Loucy (cell line): ENCODE results near the gene CDC23.
A peak's percentile ranks its signal among the peaks of the same experiment; 100 is the strongest.

ENCODE experiments used
- H2AFZ ChIP-seq: fragments of 200-600 bp; sonication (generic); 2 replicates; pipeline ENCODE4 v1.6.0; 2016; ENCODE audit warnings: antibody characterized with exemption, mild to moderate bottlenecking, low read length, moderate library complexity
- H3F3A ChIP-seq: fragments of 200-600 bp; 2 replicates; pipeline ENCODE4 v1.6.0; 2016; ENCODE audit warnings: antibody characterized with exemption, low read depth, mild to moderate bottlenecking
- H3K27me3 ChIP-seq: fragments of 200-600 bp; sonication (generic); 2 replicates; pipeline ENCODE4 v1.6.1; 2014; ENCODE audit warnings: low read length, mild to moderate bottlenecking; ENCODE audit not compliant: insufficient read depth, poor library complexity, severe bottlenecking
- H3K36me3 ChIP-seq: fragments of 200-600 bp; sonication (generic); 2 replicates; pipeline ENCODE4 v1.6.1; 2016; ENCODE audit warnings: low read length; ENCODE audit not compliant: insufficient read depth
- H3K4me1 ChIP-seq: fragments of 200-600 bp; sonication (generic); 2 replicates; pipeline ENCODE4 v1.5.1; 2014; ENCODE audit warnings: low read length, mild to moderate bottlenecking; ENCODE audit not compliant: insufficient read depth, poor library complexity, severe bottlenecking
- H3K4me2 ChIP-seq: fragments of 200-600 bp; sonication (generic); 2 replicates; pipeline ENCODE4 v1.6.0; 2014; ENCODE audit warnings: antibody characterized with exemption, low read length, low read depth, mild to moderate bottlenecking; ENCODE audit not compliant: poor library complexity, severe bottlenecking
- H3K4me3 ChIP-seq: fragments of 200-600 bp; sonication (generic); 2 replicates; pipeline ENCODE4 v1.5.1; 2014; ENCODE audit warnings: low read length, mild to moderate bottlenecking, mixed read lengths; ENCODE audit not compliant: poor library complexity, severe bottlenecking
- H3K79me2 ChIP-seq: fragments of 200-600 bp; sonication (generic); 2 replicates; pipeline ENCODE4 v1.6.1; 2014; ENCODE audit warnings: low read length; ENCODE audit not compliant: insufficient read depth
- H3K9ac ChIP-seq: fragments of 200-600 bp; sonication (generic); 2 replicates; pipeline ENCODE4 v1.6.0; 2014; ENCODE audit warnings: mild to moderate bottlenecking, low read depth, low read length, moderate library complexity; ENCODE audit not compliant: poor library complexity, severe bottlenecking
- H3K9me2 ChIP-seq: fragments of 200-600 bp; sonication (generic); replicated peaks from 2 replicates; pipeline ENCODE4 v1.6.1; 2016; ENCODE audit warnings: low read depth, low read length, mixed read lengths
- H3K9me3 ChIP-seq: fragments of 200-600 bp; sonication (generic); 2 replicates; pipeline ENCODE4 v1.6.1; 2014; ENCODE audit warnings: mild to moderate bottlenecking, antibody characterized with exemption, low read length, low read depth; ENCODE audit not compliant: insufficient read depth
- H4K20me1 ChIP-seq: fragments of 200-600 bp; sonication (generic); 2 replicates; pipeline ENCODE4 v1.6.0; 2014; ENCODE audit warnings: antibody characterized with exemption, low read length, mild to moderate bottlenecking; ENCODE audit not compliant: insufficient read depth, poor library complexity, severe bottlenecking
- CTCF ChIP-seq: fragments of 200-600 bp; sonication (generic); conservative IDR thresholded peaks from 2 replicates; pipeline ENCODE4 v1.5.1; 2014; ENCODE audit warnings: mild to moderate bottlenecking, antibody characterized with exemption, low read length
- EZH2phosphoT487 ChIP-seq: fragments of 200-600 bp; IDR thresholded peaks from 2 replicates; pipeline ENCODE4 v1.6.1; 2018; ENCODE audit warnings: antibody characterized with exemption, mild to moderate bottlenecking, moderate library complexity, borderline replicate concordance

CDC23 gene

GRCh38 chr5:138245717-138246116 lies 32.6 kb upstream of the CDC23 start:
- H3K4me2 ChIP-seq, result no peak overlapping the region
- H3K9ac ChIP-seq, result no peak overlapping the region
- no peaks in the 10 kb centered on the region for H3F3A ChIP-seq
- H3K9me3 ChIP-seq, result no peaks in the 10 kb centered on the region
- H4K20me1 ChIP-seq, result no peaks in the 10 kb centered on the region
- TF ChIP-seq EZH2phosphoT487, result no peak
- TF ChIP-seq CTCF, result no peak
- H3K4me1 ChIP-seq, result peaks cover 18% of the 10 kb centered on the region
- H3K9me2 ChIP-seq, result no peaks in the 10 kb centered on the region
- H2AFZ ChIP-seq, result no peak overlapping the region
- H3K4me3 ChIP-seq, result no peak overlapping the region
- H3K27me3 ChIP-seq, result no peaks in the 10 kb centered on the region
- no peaks in the 10 kb centered on the region for H3K79me2 ChIP-seq
- no peaks in the 10 kb centered on the region for H3K36me3 ChIP-seq

- no peaks in the 10 kb centered on the region for H3K9me3 ChIP-seq
- H3K36me3 ChIP-seq, result no peaks in the 10 kb centered on the region
- TF ChIP-seq CTCF (no peak), EZH2phosphoT487 (no peak)
- H2AFZ ChIP-seq, result peak overlapping the region; percentile 73
- peaks cover 31% of the 10 kb centered on the region for H3K4me1 ChIP-seq
- H3K9ac ChIP-seq, result no peak overlapping the region
- peak overlapping the region; percentile 15 for H3K4me2 ChIP-seq
- no peaks in the 10 kb centered on the region for H3K9me2 ChIP-seq
- no peak overlapping the region for H3K4me3 ChIP-seq
- H3F3A ChIP-seq, result no peaks in the 10 kb centered on the region
- no peaks in the 10 kb centered on the region for H3K27me3 ChIP-seq
- no peaks in the 10 kb centered on the region for H3K79me2 ChIP-seq
- no peaks in the 10 kb centered on the region for H4K20me1 ChIP-seq
Measured at GRCh38 chr5:138243794-138244193, 30.7 kb upstream of the CDC23 start.

- H3F3A ChIP-seq, result no peaks in the 10 kb centered on the region
- H2AFZ ChIP-seq, result no peak overlapping the region
- H3K9ac ChIP-seq, result no peak overlapping the region
- no peaks in the 10 kb centered on the region for H3K79me2 ChIP-seq
- H3K4me1 ChIP-seq, result peaks cover 31% of the 10 kb centered on the region
- no peaks in the 10 kb centered on the region for H3K27me3 ChIP-seq
- H3K4me2 ChIP-seq, result no peak overlapping the region
- no peaks in the 10 kb centered on the region for H4K20me1 ChIP-seq
- no peaks in the 10 kb centered on the region for H3K9me3 ChIP-seq
- H3K4me3 ChIP-seq, result no peak overlapping the region
- TF ChIP-seq CTCF (no peak), EZH2phosphoT487 (no peak)
- no peaks in the 10 kb centered on the region for H3K36me3 ChIP-seq
- H3K9me2 ChIP-seq, result no peaks in the 10 kb centered on the region
Measured at GRCh38 chr5:138241688-138242571, 28.8 kb upstream of the CDC23 start.
